Measurements from ENCODE around the gene CST9. TPM values are rescaled to one million over a fixed set of nuclear protein-coding genes. Genes with fewer than 3 reads are reported as not detected.

CST9 gene
- total and polyA plus RNA-seq, 2 of the 13 experiments (the other 11 are each of a cell fraction or from before 2014, with no cell fraction given): 0.07 TPM; not detected in 1

- TF ChIP-seq, protein P1, sequence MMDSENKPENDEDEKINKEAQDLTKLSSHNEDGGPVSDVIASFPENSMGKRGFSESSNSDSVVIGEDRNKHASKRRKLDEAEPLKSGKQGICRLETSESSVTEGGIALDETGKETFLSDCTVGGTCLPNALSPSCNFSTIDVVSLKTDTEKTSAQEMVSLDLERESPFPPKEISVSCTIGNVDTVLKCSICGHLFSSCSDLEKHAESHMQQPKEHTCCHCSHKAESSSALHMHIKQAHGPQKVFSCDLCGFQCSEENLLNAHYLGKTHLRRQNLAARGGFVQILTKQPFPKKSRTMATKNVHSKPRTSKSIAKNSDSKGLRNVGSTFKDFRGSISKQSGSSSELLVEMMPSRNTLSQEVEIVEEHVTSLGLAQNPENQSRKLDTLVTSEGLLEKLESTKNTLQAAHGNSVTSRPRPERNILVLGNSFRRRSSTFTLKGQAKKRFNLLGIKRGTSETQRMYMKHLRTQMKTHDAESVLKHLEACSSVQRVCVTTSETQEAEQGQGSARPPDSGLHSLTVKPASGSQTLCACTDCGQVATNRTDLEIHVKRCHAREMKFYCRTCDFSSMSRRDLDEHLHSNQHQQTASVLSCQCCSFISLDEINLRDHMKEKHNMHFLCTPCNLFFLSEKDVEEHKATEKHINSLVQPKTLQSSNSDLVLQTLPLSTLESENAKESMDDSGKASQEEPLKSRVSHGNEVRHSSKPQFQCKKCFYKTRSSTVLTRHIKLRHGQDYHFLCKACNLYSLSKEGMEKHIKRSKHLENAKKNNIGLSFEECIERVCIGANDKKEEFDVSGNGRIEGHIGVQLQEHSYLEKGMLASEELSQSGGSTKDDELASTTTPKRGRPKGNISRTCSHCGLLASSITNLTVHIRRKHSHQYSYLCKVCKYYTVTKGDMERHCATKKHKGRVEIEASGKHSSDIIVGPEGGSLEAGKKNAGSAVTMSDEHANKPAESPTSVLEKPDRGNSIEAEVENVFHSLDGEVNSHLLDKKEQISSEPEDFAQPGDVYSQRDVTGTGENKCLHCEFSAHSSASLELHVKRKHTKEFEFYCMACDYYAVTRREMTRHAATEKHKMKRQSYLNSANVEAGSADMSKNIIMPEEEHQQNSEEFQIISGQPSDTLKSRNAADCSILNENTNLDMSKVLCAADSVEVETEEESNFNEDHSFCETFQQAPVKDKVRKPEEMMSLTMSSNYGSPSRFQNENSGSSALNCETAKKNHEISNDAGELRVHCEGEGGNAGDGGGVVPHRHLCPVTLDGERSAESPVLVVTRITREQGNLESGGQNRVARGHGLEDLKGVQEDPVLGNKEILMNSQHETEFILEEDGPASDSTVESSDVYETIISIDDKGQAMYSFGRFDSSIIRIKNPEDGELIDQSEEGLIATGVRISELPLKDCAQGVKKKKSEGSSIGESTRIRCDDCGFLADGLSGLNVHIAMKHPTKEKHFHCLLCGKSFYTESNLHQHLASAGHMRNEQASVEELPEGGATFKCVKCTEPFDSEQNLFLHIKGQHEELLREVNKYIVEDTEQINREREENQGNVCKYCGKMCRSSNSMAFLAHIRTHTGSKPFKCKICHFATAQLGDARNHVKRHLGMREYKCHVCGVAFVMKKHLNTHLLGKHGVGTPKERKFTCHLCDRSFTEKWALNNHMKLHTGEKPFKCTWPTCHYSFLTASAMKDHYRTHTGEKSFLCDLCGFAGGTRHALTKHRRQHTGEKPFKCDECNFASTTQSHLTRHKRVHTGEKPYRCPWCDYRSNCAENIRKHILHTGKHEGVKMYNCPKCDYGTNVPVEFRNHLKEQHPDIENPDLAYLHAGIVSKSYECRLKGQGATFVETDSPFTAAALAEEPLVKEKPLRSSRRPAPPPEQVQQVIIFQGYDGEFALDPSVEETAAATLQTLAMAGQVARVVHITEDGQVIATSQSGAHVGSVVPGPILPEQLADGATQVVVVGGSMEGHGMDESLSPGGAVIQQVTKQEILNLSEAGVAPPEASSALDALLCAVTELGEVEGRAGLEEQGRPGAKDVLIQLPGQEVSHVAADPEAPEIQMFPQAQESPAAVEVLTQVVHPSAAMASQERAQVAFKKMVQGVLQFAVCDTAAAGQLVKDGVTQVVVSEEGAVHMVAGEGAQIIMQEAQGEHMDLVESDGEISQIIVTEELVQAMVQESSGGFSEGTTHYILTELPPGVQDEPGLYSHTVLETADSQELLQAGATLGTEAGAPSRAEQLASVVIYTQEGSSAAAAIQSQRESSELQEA (CRISPR knock-in tag; IDR thresholded peaks at IDR 0.05; ENCODE audit: not compliant biosample characterization): peak; percentile 96
- TF ChIP-seq CBX2 (IDR thresholded peaks at IDR 0.05; ENCODE audit: low read depth, low read length): no peak
- peak; percentile 80; the same call in 1 of the 2 replicates for TF ChIP-seq CBX2 (CRISPR knock-in tag; IDR thresholded peaks at IDR 0.05; ENCODE audit: low read depth)
- TF ChIP-seq ZNF766 (CRISPR knock-in tag; IDR thresholded peaks at IDR 0.05; ENCODE audit: borderline replicate concordance): peak; percentile 94
- no peak for TF ChIP-seq ADNP (CRISPR knock-in tag; IDR thresholded peaks at IDR 0.05)
- TF ChIP-seq, protein P2, sequence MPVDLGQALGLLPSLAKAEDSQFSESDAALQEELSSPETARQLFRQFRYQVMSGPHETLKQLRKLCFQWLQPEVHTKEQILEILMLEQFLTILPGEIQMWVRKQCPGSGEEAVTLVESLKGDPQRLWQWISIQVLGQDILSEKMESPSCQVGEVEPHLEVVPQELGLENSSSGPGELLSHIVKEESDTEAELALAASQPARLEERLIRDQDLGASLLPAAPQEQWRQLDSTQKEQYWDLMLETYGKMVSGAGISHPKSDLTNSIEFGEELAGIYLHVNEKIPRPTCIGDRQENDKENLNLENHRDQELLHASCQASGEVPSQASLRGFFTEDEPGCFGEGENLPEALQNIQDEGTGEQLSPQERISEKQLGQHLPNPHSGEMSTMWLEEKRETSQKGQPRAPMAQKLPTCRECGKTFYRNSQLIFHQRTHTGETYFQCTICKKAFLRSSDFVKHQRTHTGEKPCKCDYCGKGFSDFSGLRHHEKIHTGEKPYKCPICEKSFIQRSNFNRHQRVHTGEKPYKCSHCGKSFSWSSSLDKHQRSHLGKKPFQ (CRISPR knock-in tag; IDR thresholded peaks at IDR 0.05; ENCODE audit: insufficient replicate concordance): peak; percentile 76
- TF ChIP-seq ZNF629 (CRISPR knock-in tag; conservative IDR thresholded peaks at IDR 0.05): peak; percentile 38
- no peak for TF ChIP-seq SCMH1 (CRISPR knock-in tag; IDR thresholded peaks at IDR 0.05; ENCODE audit: borderline replicate concordance)
- TF ChIP-seq, protein P3, sequence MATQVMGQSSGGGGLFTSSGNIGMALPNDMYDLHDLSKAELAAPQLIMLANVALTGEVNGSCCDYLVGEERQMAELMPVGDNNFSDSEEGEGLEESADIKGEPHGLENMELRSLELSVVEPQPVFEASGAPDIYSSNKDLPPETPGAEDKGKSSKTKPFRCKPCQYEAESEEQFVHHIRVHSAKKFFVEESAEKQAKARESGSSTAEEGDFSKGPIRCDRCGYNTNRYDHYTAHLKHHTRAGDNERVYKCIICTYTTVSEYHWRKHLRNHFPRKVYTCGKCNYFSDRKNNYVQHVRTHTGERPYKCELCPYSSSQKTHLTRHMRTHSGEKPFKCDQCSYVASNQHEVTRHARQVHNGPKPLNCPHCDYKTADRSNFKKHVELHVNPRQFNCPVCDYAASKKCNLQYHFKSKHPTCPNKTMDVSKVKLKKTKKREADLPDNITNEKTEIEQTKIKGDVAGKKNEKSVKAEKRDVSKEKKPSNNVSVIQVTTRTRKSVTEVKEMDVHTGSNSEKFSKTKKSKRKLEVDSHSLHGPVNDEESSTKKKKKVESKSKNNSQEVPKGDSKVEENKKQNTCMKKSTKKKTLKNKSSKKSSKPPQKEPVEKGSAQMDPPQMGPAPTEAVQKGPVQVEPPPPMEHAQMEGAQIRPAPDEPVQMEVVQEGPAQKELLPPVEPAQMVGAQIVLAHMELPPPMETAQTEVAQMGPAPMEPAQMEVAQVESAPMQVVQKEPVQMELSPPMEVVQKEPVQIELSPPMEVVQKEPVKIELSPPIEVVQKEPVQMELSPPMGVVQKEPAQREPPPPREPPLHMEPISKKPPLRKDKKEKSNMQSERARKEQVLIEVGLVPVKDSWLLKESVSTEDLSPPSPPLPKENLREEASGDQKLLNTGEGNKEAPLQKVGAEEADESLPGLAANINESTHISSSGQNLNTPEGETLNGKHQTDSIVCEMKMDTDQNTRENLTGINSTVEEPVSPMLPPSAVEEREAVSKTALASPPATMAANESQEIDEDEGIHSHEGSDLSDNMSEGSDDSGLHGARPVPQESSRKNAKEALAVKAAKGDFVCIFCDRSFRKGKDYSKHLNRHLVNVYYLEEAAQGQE (IDR thresholded peaks at IDR 0.05; ENCODE audit: borderline replicate concordance in 1 of 2, low read depth in 1 of 2, low read length in 2 of 2): peak in 1 of 2 experiments; percentile 58; a peak in 1 of 4 replicates
- TF ChIP-seq ZSCAN30 (CRISPR knock-in tag; IDR thresholded peaks at IDR 0.05): no peak; the same call in 1 of the 2 replicates
- TF ChIP-seq MZF1 (CRISPR knock-in tag; IDR thresholded peaks at IDR 0.05; ENCODE audit: borderline replicate concordance): no peak
- TF ChIP-seq, protein P4, sequence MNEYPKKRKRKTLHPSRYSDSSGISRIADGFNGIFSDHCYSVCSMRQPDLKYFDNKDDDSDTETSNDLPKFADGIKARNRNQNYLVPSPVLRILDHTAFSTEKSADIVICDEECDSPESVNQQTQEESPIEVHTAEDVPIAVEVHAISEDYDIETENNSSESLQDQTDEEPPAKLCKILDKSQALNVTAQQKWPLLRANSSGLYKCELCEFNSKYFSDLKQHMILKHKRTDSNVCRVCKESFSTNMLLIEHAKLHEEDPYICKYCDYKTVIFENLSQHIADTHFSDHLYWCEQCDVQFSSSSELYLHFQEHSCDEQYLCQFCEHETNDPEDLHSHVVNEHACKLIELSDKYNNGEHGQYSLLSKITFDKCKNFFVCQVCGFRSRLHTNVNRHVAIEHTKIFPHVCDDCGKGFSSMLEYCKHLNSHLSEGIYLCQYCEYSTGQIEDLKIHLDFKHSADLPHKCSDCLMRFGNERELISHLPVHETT (CRISPR knock-in tag; conservative IDR thresholded peaks at IDR 0.05): peak; percentile 70; the same call in 1 of the 2 replicates
Measured at GRCh38 chr20:23637282-23638221, 31.8 kb upstream of the CST9 start, which contains the start of gene CST3 (continued).

All from HepG2 (cell line).